WTC11 (cell line): ENCODE results near the gene SH2D1A. TPM values are rescaled to one million over a fixed set of nuclear protein-coding genes. Genes with fewer than 3 reads are reported as not detected.
A peak's percentile ranks its signal among the peaks of the same experiment; 100 is the strongest.
"Not testable (repeated sequence)": the region's sequence is repeated elsewhere in the genome, so short reads cannot be mapped to it uniquely, and the experiment has no call there.

ENCODE experiments used
- ATAC-seq: fragments of 200-7000 bp; cut with Tn5 transposase; 2 replicates; pipeline ENCODE4 v1.10.0; 2021; ENCODE audit warnings: mild to moderate bottlenecking, moderate library complexity
- CTCF ChIA-PET: fragments of 300-600 bp; sonication (Branson Sonifier 250); formaldehyde crosslinking; loops from one replicate; lab custom pipeline; 2021; ENCODE audit warnings: antibody characterized with exemption; lab: Charles Lee
- POLR2A ChIA-PET: fragments of 350-600 bp; sonication (Branson Sonifier 250); formaldehyde crosslinking; loops from one replicate; lab custom pipeline; 2021; ENCODE audit warnings: antibody characterized with exemption; lab: Charles Lee
- DNase-seq: peaks from one replicate; pipeline ENCODE4 v3.0.0; 2021; ENCODE audit warnings: low spot score
- H3K27ac Mint-ChIP-seq: 2 replicates; pipeline ENCODE4 v1.8.0; 2021; ENCODE audit warnings: mixed read lengths
- H3K27me3 Mint-ChIP-seq: 2 replicates; pipeline ENCODE4 v1.8.0; 2021; ENCODE audit warnings: low read depth, mild to moderate bottlenecking, moderate library complexity, mixed read lengths
- H3K36me3 Mint-ChIP-seq: 2 replicates; pipeline ENCODE4 v1.8.0; 2021; ENCODE audit warnings: mixed read lengths
- H3K4me1 Mint-ChIP-seq: 2 replicates; pipeline ENCODE4 v1.8.0; 2022; ENCODE audit warnings: mixed read lengths
- H3K4me3 Mint-ChIP-seq: 2 replicates; pipeline ENCODE4 v1.8.0; 2021; ENCODE audit warnings: mild to moderate bottlenecking, moderate library complexity, mixed read lengths
- H3K9me3 Mint-ChIP-seq: 2 replicates; pipeline ENCODE4 v1.8.0; 2021; ENCODE audit warnings: mixed read lengths
- ELF4 ChIP-seq: sonication (generic); formaldehyde crosslinking; IDR thresholded peaks from 2 replicates; pipeline ENCODE4 v1.8.1; 2022; ENCODE audit warnings: low read depth, mild to moderate bottlenecking, moderate library complexity, missing genetic modification reagents
- ESRRA ChIP-seq: sonication (generic); formaldehyde crosslinking; IDR thresholded peaks from 2 replicates; pipeline ENCODE4 v1.8.1; 2022; ENCODE audit warnings: mild to moderate bottlenecking, missing genetic modification reagents, borderline replicate concordance
- FOXK1 ChIP-seq: sonication (generic); formaldehyde crosslinking; IDR thresholded peaks from 2 replicates; pipeline ENCODE4 v1.8.0; 2022; ENCODE audit warnings: mild to moderate bottlenecking, moderate library complexity, missing genetic modification reagents
- PRRX2 ChIP-seq: fragments of 250-450 bp; sonication (Bioruptor Pico); IDR thresholded peaks from 2 replicates; pipeline ENCODE4 v1.8.0; 2021; ENCODE audit warnings: mild to moderate bottlenecking
- TCF7 ChIP-seq: sonication (generic); formaldehyde crosslinking; IDR thresholded peaks from 2 replicates; pipeline ENCODE4 v1.8.0; 2022; ENCODE audit warnings: mild to moderate bottlenecking, low read depth, missing genetic modification reagents, moderate library complexity
- ZNF396 ChIP-seq: fragments of 250-450 bp; sonication (Bioruptor Pico); IDR thresholded peaks from 2 replicates; pipeline ENCODE4 v1.8.0; 2021; ENCODE audit warnings: mild to moderate bottlenecking, moderate library complexity, borderline replicate concordance
- total RNA-seq: library from RNA; stranded (reverse); gene quantifications from 3 replicates; pipeline ENCODE4 v1.2.3, GENCODE V29; 2021
- TF ChIP-seq, protein P1 (sequence below): sonication (generic); formaldehyde crosslinking; IDR thresholded peaks from 2 replicates; pipeline ENCODE4 v1.8.1; 2022; ENCODE audit warnings: missing genetic modification reagents, borderline replicate concordance
- TF ChIP-seq, protein P2 (sequence below): sonication (generic); formaldehyde crosslinking; IDR thresholded peaks from 2 replicates; pipeline ENCODE4 v1.8.0; 2022; ENCODE audit warnings: mild to moderate bottlenecking, missing genetic modification reagents
- TF ChIP-seq, protein P3 (sequence below): sonication (generic); formaldehyde crosslinking; IDR thresholded peaks from 2 replicates; pipeline ENCODE4 v1.8.1; 2023; ENCODE audit warnings: mild to moderate bottlenecking, missing genetic modification reagents
- TF ChIP-seq, protein P4 (sequence below): fragments of 250-450 bp; sonication (Bioruptor Pico); IDR thresholded peaks from 2 replicates; pipeline ENCODE4 v1.9.0; 2021; ENCODE audit warnings: mild to moderate bottlenecking, borderline replicate concordance
- TF ChIP-seq, protein P5 (sequence below): fragments of 250-450 bp; sonication (Bioruptor Pico); IDR thresholded peaks from 2 replicates; pipeline ENCODE4 v1.9.0; 2021; ENCODE audit warnings: moderate library complexity, mild to moderate bottlenecking, inconsistent platforms, borderline replicate concordance

Gene SH2D1A
- total RNA-seq, 1 experiment from 2014 or later, result 0.24 TPM

DNA sequence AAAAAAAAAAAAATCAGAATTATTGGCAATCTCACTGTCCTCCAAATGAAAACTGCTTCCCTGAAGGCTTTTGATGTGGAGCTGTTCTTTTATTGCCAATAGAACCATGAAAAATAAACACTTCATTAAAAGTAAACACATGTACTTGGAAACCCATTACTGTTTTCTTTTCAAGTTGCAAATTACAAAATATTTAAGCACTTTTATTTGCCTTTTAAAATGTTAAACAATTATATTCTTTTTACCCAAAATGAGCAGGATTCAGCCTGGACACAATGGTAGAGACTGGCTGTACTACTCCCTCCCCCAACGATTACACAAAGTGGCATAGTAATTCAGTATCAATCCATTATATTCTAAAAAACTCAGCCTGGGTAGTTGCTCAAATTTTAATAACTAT lies 60.9 kb downstream of the SH2D1A start (continued):
- no peak for TF ChIP-seq ZNF396 (CRISPR knock-in tag)
- no peak for TF ChIP-seq FOXK1
- no peak for TF ChIP-seq TCF7 (CRISPR knock-in tag)
- TF ChIP-seq ELF4, result no peak
- TF ChIP-seq, all 79 proteins: peak for 0

DNA sequence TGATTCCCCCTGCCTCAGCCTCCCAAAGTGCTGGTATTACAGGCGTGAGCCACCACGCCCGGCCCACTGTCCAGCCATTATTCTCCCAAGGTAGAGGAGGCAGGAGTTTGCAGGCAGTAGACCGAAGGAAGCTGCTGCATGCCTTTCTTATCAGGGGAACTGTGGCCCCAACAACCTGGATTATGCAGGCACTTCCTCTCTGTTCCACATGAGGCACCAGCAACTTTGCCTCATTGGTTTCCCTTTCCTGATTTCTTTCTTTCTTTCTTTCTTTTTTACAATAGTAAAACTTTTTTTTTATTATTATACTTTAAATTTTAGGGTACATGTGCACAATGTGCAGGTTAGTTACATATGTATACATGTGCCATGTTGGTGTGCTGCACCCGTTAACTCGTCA lies 62.0 kb downstream of the SH2D1A start:
- H3K4me1 Mint-ChIP-seq, H3K36me3 Mint-ChIP-seq, DNase-seq, CTCF ChIA-PET, H3K27me3 Mint-ChIP-seq, H3K27ac Mint-ChIP-seq, H3K4me3 Mint-ChIP-seq, H3K9me3 Mint-ChIP-seq, POLR2A ChIA-PET: not testable (repeated sequence)
- ATAC-seq, result peak; percentile 30; the same call in 1 of the 2 replicates

DNA sequence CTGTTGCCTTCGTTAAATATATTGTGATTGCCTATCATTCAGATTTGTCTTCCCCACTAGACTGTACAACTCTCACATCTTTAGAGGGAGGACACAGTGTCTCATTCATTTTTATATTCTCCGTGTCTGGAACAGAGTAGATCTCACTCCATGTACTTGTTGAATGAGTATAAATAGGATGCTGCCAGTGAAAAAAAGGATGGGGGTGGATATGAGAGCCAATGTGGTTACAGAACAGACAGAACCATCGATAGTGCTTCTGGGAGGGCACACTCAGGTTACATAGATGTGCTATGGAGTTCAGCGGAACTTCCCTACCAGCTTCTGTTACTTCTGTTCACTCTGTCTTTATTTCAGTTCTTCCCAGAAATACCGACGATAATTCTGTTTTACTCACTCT lies 66.9 kb downstream of the SH2D1A start:
- no peak overlapping the region for H3K27ac Mint-ChIP-seq
- DNase-seq, result no peak
- ChIA-PET CTCF (no interaction called here), POLR2A (no interaction called here)
- H3K9me3 Mint-ChIP-seq, result peaks cover 7% of the 10 kb centered on the region
- no peak for TF ChIP-seq ZNF396 (CRISPR knock-in tag)
- TF ChIP-seq, protein P1, sequence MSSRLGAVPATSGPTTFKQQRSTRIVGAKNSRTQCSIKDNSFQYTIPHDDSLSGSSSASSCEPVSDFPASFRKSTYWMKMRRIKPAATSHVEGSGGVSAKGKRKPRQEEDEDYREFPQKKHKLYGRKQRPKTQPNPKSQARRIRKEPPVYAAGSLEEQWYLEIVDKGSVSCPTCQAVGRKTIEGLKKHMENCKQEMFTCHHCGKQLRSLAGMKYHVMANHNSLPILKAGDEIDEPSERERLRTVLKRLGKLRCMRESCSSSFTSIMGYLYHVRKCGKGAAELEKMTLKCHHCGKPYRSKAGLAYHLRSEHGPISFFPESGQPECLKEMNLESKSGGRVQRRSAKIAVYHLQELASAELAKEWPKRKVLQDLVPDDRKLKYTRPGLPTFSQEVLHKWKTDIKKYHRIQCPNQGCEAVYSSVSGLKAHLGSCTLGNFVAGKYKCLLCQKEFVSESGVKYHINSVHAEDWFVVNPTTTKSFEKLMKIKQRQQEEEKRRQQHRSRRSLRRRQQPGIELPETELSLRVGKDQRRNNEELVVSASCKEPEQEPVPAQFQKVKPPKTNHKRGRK (CRISPR knock-in tag), result no peak
- TF ChIP-seq, protein P2, sequence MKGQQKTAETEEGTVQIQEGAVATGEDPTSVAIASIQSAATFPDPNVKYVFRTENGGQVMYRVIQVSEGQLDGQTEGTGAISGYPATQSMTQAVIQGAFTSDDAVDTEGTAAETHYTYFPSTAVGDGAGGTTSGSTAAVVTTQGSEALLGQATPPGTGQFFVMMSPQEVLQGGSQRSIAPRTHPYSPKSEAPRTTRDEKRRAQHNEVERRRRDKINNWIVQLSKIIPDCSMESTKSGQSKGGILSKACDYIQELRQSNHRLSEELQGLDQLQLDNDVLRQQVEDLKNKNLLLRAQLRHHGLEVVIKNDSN (CRISPR knock-in tag), result no peak
- H3K4me3 Mint-ChIP-seq, result no peak overlapping the region
- no peak for ATAC-seq
- peaks cover 4% of the 10 kb centered on the region for H3K4me1 Mint-ChIP-seq
- peaks cover 7% of the 10 kb centered on the region for H3K36me3 Mint-ChIP-seq
- H3K27me3 Mint-ChIP-seq, result no peaks in the 10 kb centered on the region

DNA sequence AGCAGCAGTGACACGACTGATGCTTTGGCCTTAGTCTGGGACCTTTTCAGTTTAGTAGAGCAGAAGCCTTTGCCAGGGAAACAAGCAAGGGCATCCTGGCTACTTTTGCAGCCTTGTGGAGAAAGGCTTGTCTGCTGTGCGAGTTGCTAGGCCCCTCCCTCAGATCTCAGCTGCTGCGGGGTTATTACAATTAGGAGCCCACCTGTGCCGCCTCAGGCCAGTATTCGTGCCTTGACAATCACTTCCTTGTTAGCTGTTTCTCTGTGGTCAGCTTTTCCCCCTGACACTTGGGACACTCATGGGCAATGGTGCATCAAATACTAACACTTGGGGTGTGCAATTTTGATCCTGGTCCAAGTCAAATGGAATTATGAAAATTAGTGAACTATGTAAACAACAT lies 67.9 kb downstream of the SH2D1A start:
- Mint-ChIP-seq H3K27ac (no peak overlapping the region), H3K4me3 (no peak overlapping the region), H3K4me1 (peaks cover 8% of the 10 kb centered on the region), H3K9me3 (peaks cover 7% of the 10 kb centered on the region), H3K27me3 (no peaks in the 10 kb centered on the region), H3K36me3 (peaks cover 7% of the 10 kb centered on the region)
- CTCF ChIA-PET, result no interaction called here
- TF ChIP-seq, protein P3, sequence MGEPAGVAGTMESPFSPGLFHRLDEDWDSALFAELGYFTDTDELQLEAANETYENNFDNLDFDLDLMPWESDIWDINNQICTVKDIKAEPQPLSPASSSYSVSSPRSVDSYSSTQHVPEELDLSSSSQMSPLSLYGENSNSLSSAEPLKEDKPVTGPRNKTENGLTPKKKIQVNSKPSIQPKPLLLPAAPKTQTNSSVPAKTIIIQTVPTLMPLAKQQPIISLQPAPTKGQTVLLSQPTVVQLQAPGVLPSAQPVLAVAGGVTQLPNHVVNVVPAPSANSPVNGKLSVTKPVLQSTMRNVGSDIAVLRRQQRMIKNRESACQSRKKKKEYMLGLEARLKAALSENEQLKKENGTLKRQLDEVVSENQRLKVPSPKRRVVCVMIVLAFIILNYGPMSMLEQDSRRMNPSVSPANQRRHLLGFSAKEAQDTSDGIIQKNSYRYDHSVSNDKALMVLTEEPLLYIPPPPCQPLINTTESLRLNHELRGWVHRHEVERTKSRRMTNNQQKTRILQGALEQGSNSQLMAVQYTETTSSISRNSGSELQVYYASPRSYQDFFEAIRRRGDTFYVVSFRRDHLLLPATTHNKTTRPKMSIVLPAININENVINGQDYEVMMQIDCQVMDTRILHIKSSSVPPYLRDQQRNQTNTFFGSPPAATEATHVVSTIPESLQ, result no peak
- no peak for TF ChIP-seq ESRRA (CRISPR knock-in tag)
- TF ChIP-seq, protein P4, sequence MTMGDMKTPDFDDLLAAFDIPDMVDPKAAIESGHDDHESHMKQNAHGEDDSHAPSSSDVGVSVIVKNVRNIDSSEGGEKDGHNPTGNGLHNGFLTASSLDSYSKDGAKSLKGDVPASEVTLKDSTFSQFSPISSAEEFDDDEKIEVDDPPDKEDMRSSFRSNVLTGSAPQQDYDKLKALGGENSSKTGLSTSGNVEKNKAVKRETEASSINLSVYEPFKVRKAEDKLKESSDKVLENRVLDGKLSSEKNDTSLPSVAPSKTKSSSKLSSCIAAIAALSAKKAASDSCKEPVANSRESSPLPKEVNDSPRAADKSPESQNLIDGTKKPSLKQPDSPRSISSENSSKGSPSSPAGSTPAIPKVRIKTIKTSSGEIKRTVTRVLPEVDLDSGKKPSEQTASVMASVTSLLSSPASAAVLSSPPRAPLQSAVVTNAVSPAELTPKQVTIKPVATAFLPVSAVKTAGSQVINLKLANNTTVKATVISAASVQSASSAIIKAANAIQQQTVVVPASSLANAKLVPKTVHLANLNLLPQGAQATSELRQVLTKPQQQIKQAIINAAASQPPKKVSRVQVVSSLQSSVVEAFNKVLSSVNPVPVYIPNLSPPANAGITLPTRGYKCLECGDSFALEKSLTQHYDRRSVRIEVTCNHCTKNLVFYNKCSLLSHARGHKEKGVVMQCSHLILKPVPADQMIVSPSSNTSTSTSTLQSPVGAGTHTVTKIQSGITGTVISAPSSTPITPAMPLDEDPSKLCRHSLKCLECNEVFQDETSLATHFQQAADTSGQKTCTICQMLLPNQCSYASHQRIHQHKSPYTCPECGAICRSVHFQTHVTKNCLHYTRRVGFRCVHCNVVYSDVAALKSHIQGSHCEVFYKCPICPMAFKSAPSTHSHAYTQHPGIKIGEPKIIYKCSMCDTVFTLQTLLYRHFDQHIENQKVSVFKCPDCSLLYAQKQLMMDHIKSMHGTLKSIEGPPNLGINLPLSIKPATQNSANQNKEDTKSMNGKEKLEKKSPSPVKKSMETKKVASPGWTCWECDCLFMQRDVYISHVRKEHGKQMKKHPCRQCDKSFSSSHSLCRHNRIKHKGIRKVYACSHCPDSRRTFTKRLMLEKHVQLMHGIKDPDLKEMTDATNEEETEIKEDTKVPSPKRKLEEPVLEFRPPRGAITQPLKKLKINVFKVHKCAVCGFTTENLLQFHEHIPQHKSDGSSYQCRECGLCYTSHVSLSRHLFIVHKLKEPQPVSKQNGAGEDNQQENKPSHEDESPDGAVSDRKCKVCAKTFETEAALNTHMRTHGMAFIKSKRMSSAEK (CRISPR knock-in tag), result no peak
- TF ChIP-seq, protein P5, sequence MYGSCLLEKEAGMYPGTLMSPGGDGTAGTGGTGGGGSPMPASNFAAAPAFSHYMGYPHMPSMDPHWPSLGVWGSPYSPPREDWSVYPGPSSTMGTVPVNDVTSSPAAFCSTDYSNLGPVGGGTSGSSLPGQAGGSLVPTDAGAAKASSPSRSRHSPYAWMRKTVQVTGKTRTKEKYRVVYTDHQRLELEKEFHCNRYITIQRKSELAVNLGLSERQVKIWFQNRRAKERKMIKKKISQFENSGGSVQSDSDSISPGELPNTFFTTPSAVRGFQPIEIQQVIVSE, result no peak
- TF ChIP-seq PRRX2, result no peak
- DNase-seq (no peak), ATAC-seq (no peak)
- POLR2A ChIA-PET, result no interaction called here
